SK-N-SH (cell line): Measurements from ENCODE around the gene ZNF761. TPM values are rescaled to one million over a fixed set of nuclear protein-coding genes. Genes with fewer than 3 reads are reported as not detected.
"Not testable (repeated sequence)": the region's sequence is repeated elsewhere in the genome, so short reads cannot be mapped to it uniquely, and the experiment has no call there.

Experiments
- CTCF ChIA-PET: fragments of 300-600, 350-600 bp; formaldehyde crosslinking; extraction: SDS; loops from one replicate; lab custom pipeline; 2021; lab: Yijun Ruan, JAX
- POLR2A ChIA-PET: fragments of 350-600 bp; sonication (Branson Sonifier 250); formaldehyde crosslinking; extraction: SDS; loops from one replicate; lab custom pipeline; 2020; ENCODE audit warnings: antibody characterized with exemption, inconsistent platforms; lab: Yijun Ruan, JAX
- DNase-seq: peaks from one replicate; pipeline ENCODE4 v3.0.0; 2012
- H2AFZ ChIP-seq: fragments of 200-600 bp; sonication (generic); 2 replicates; pipeline ENCODE4 v1.8.1; 2016; ENCODE audit warnings: antibody characterized with exemption, mild to moderate bottlenecking, low read depth
- H3F3A ChIP-seq: fragments of 200-600 bp; sonication (generic); replicated peaks from 2 replicates; pipeline ENCODE3; 2016; ENCODE audit warnings: antibody characterized with exemption, mild to moderate bottlenecking; ENCODE audit not compliant: insufficient read depth
- H3K27ac ChIP-seq, 2 experiments: fragments of 200-500 bp in 1 of 2; fragments of 200-600 bp in 1 of 2; sonication (Bioruptor generic) in 1 of 2; sonication (generic), shearing (Covaris generic) in 1 of 2; 2 replicates each; pipeline versions ENCODE4 v1.5.1 to v1.6.1; 2014 to 2016; ENCODE audit warnings: low read depth in 2 of 2, inconsistent platforms in 1 of 2, low read length in 1 of 2, mild to moderate bottlenecking in 1 of 2, mixed read lengths in 1 of 2
- H3K27me3 ChIP-seq: fragments of 200-600 bp; sonication (generic), shearing (Covaris generic); 2 replicates; pipeline ENCODE4 v1.6.1; 2016; ENCODE audit warnings: mixed run types; ENCODE audit not compliant: insufficient read depth
- H3K36me3 ChIP-seq, 2 experiments: fragments of 200-500 bp in 1 of 2; fragments of 200-600 bp in 1 of 2; sonication (Bioruptor generic) in 1 of 2; sonication (generic) in 1 of 2; replicated peaks in 1 of 2; 2 replicates each; pipeline versions ENCODE3 to v1.5.1; 2014 to 2016; ENCODE audit warnings: low read length in 1 of 2, mild to moderate bottlenecking in 1 of 2; ENCODE audit not compliant: insufficient read depth in 2 of 2, control insufficient read depth in 1 of 2
- H3K4me1 ChIP-seq, 2 experiments: fragments of 200-500 bp in 1 of 2; fragments of 200-600 bp in 1 of 2; sonication (Bioruptor generic) in 1 of 2; sonication (generic), shearing (Covaris generic) in 1 of 2; 2 replicates each; pipeline versions ENCODE4 v1.5.1 to v1.6.1; 2014 to 2016; ENCODE audit warnings: low read depth in 1 of 2, low read length in 1 of 2, mixed run types in 1 of 2; ENCODE audit not compliant: insufficient read depth in 2 of 2, control insufficient read depth in 1 of 2
- H3K4me2 ChIP-seq: fragments of 200-600 bp; sonication (generic), shearing (Covaris generic); 2 replicates; pipeline ENCODE4 v1.6.1; 2017; ENCODE audit warnings: mixed run types
- H3K4me3 ChIP-seq, 2 experiments: fragments of 200-500 bp in 1 of 2; fragments of 200-600 bp in 1 of 2; sonication (Bioruptor generic) in 1 of 2; sonication (generic), shearing (Covaris generic) in 1 of 2; 2 replicates each; pipeline versions ENCODE4 v1.5.1 to v1.8.1; 2014 to 2016; ENCODE audit warnings: low read depth in 2 of 2, inconsistent platforms in 1 of 2, low read length in 1 of 2, mild to moderate bottlenecking in 1 of 2, mixed read lengths in 1 of 2, moderate library complexity in 1 of 2
- H3K79me2 ChIP-seq: fragments of 200-600 bp; sonication (generic); 2 replicates; pipeline ENCODE4 v1.8.1; 2017; ENCODE audit warnings: mild to moderate bottlenecking; ENCODE audit not compliant: insufficient read depth
- H3K9ac ChIP-seq: fragments of 200-600 bp; sonication (generic); 2 replicates; pipeline ENCODE4 v1.6.1; 2017; ENCODE audit warnings: mixed run types
- H3K9me2 ChIP-seq: fragments of 200-600 bp; sonication (generic); 2 replicates; pipeline ENCODE4 v1.6.1; 2017; ENCODE audit warnings: mixed run types
- H3K9me3 ChIP-seq: fragments of 200-600 bp; sonication (generic); 2 replicates; pipeline ENCODE4 v1.6.1; 2017; ENCODE audit warnings: mixed run types, mild to moderate bottlenecking, moderate library complexity
- H4K20me1 ChIP-seq: fragments of 200-600 bp; sonication (generic); 2 replicates; pipeline ENCODE4 v1.6.1; 2017; ENCODE audit warnings: mild to moderate bottlenecking, mixed run types; ENCODE audit not compliant: insufficient read depth
- CHD2 ChIP-seq: fragments of 150-350 bp; IDR thresholded peaks from 2 replicates; pipeline ENCODE4 v1.6.1; 2018; ENCODE audit warnings: low read length; ENCODE audit not compliant: partially characterized antibody
- CTCF ChIP-seq: fragments of 200-600 bp; sonication (generic); IDR thresholded peaks from 2 replicates; pipeline ENCODE4 v1.6.1; 2017; ENCODE audit warnings: antibody characterized with exemption, mild to moderate bottlenecking, moderate library complexity
- EZH2phosphoT487 ChIP-seq: fragments of 200-600 bp; sonication (generic); IDR thresholded peaks from 2 replicates; pipeline ENCODE4 v1.6.1; 2017; ENCODE audit warnings: low read depth, mixed run types, mild to moderate bottlenecking, antibody characterized with exemption, moderate library complexity, borderline replicate concordance
- FOXJ3 ChIP-seq: sonication (generic); formaldehyde crosslinking; IDR thresholded peaks from 2 replicates; pipeline ENCODE4 v1.5.1; 2020; ENCODE audit warnings: mild to moderate bottlenecking, missing genetic modification reagents
- GATA2 ChIP-seq: sonication (generic); formaldehyde crosslinking; IDR thresholded peaks from 2 replicates; pipeline ENCODE4 v1.5.0; 2020; ENCODE audit warnings: mild to moderate bottlenecking, missing genetic modification reagents
- MXI1 ChIP-seq: IDR thresholded peaks from 2 replicates; pipeline ENCODE4 v1.6.1; 2012; ENCODE audit warnings: mild to moderate bottlenecking, low read depth, low read length, improper control_type of control experiment
- POLR2AphosphoS5 ChIP-seq: IDR thresholded peaks from 2 replicates; pipeline ENCODE4 v1.6.1; 2012; ENCODE audit warnings: low read depth, low read length
- RAD21 ChIP-seq: IDR thresholded peaks from 2 replicates; pipeline ENCODE4 v1.6.1; 2012; ENCODE audit warnings: mild to moderate bottlenecking, low read length
- REST ChIP-seq: IDR thresholded peaks from 2 replicates; pipeline ENCODE4 v1.6.1; 2012; ENCODE audit warnings: mild to moderate bottlenecking, low read depth, low read length, moderate library complexity
- SIN3A ChIP-seq: IDR thresholded peaks from 2 replicates; pipeline ENCODE4 v1.6.1; 2012; ENCODE audit warnings: low read depth, mild to moderate bottlenecking, low read length, moderate library complexity, borderline replicate concordance
- SMC3 ChIP-seq: IDR thresholded peaks from 2 replicates; pipeline ENCODE4 v1.6.1; 2012; ENCODE audit warnings: low read depth, low read length, improper control_type of control experiment
- WGBS: methylation state at CpG from one replicate; pipeline ENCODE4 v1.1.6; 2017; ENCODE audit warnings: low lambda C conversion rate; 5-methylcytosine and 5-hydroxymethylcytosine counted together
- polyA plus RNA-seq, 3 experiments: library from polyadenylated mRNA; depleted of rRNA; stranded (reverse); fragments of >200 nt; gene quantifications; 2 replicates each; pipeline ENCODE4 v1.2.3, GENCODE V29; 2012
- TF ChIP-seq, protein P1 (sequence below): IDR thresholded peaks from 2 replicates; pipeline ENCODE4 v1.4.0; 2012; ENCODE audit warnings: low read depth, borderline replicate concordance

Gene ZNF761
- polyA plus RNA-seq, 1 of the 3 experiments (the other 2 are of a cell fraction): 5.9 TPM

DNA sequence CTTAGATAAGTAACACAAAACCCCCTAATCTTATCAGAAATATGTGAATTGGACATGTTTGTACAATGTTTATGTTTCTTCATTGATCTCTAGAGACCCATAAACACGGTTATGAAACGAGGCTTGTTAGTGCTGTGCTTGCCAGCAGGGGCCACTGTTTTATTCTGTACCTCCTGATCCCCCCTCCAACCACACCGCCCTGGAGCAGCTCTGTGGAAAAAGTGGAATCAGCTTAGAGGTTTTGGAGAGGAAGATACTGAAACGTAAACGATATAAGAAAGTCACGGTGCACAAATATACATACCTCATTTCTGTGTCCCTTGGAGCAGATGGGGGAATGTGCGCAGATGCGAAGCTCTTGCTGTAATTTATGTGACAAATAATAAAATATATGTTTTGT lies 8.1 kb upstream of the ZNF761 start:
- peak; percentile 12; the same call in 1 of the 2 replicates for TF ChIP-seq CTCF
- not testable (repeated sequence) for H3K27me3 ChIP-seq, H4K20me1 ChIP-seq, H3K4me2 ChIP-seq, H3K4me3 ChIP-seq, H3F3A ChIP-seq, H3K9ac ChIP-seq, H3K9me3 ChIP-seq, H3K79me2 ChIP-seq, H3K4me1 ChIP-seq, H3K27ac ChIP-seq, H3K36me3 ChIP-seq, H2AFZ ChIP-seq, H3K9me2 ChIP-seq
- ChIA-PET POLR2A (interaction anchor here (0.6 kb wide), 1 partner anchor 316 kb away, joined by 3 read pairs; no protein-coding TSS in a partner anchor), CTCF (interaction anchor here (0.7 to 1.5 kb wide), 3 partner anchors 89 to 326 kb away, joined by 4 to 9 read pairs (median 7); no protein-coding TSS in a partner anchor)
- DNase-seq: peak; percentile 8
- 66% methylated on average over 8 of the region's 8 CpGs for WGBS

- CTCF ChIA-PET: interaction anchor here (0.6 to 1.9 kb wide), 41 partner anchors 9 to 1549 kb away, joined by 3 to 18 read pairs (median 4); partner anchors contain the start of gene ZNF765
- Histone ChIP-seq H3K27me3 (no peaks in the 10 kb centered on the region), H3K4me3 (no peak overlapping the region), H4K20me1 (no peaks in the 10 kb centered on the region), H3K27ac (no peak overlapping the region), H3K79me2 (no peaks in the 10 kb centered on the region), H3K9ac (no peak overlapping the region), H3F3A (no peaks in the 10 kb centered on the region), H3K4me2 (no peak overlapping the region), H3K9me2 (no peaks in the 10 kb centered on the region), H3K36me3 (peaks cover 0 to 5% of the 10 kb centered on the region in 2 experiments), H2AFZ (no peak overlapping the region), H3K4me1 (no peaks in the 10 kb centered on the region), H3K9me3 (no peaks in the 10 kb centered on the region)
- TF ChIP-seq, protein P1, sequence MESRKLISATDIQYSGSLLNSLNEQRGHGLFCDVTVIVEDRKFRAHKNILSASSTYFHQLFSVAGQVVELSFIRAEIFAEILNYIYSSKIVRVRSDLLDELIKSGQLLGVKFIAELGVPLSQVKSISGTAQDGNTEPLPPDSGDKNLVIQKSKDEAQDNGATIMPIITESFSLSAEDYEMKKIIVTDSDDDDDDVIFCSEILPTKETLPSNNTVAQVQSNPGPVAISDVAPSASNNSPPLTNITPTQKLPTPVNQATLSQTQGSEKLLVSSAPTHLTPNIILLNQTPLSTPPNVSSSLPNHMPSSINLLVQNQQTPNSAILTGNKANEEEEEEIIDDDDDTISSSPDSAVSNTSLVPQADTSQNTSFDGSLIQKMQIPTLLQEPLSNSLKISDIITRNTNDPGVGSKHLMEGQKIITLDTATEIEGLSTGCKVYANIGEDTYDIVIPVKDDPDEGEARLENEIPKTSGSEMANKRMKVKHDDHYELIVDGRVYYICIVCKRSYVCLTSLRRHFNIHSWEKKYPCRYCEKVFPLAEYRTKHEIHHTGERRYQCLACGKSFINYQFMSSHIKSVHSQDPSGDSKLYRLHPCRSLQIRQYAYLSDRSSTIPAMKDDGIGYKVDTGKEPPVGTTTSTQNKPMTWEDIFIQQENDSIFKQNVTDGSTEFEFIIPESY: no peak
- no peak for TF ChIP-seq MXI1
- no peak for TF ChIP-seq SIN3A
- no peak for TF ChIP-seq EZH2phosphoT487
- TF ChIP-seq CHD2: no peak
- TF ChIP-seq POLR2AphosphoS5: no peak
- peak; percentile 78 for TF ChIP-seq RAD21
- no peak for TF ChIP-seq FOXJ3 (CRISPR knock-in tag)
- TF ChIP-seq REST: no peak
- TF ChIP-seq SMC3: peak; percentile 64
- no peak for TF ChIP-seq GATA2
- peak; percentile 63 for TF ChIP-seq CTCF
- DNase-seq: peak; percentile 76
- POLR2A ChIA-PET: interaction anchor here (0.7 kb wide), 1 partner anchor 12 kb away, joined by 5 read pairs; no protein-coding TSS in a partner anchor
- 27% methylated on average over 9 of the region's 9 CpGs for WGBS
Observed at GRCh38 chr19:53424968-53425597, 6.7 kb upstream of the ZNF761 start.
